Neuronal stem cell (in vitro differentiated cells): Measurements from ENCODE around the gene UNKL.

Experiments
- DNase-seq: peaks from one replicate; pipeline ENCODE4 v3.0.0-alpha.2; 2013; ENCODE audit warnings: low spot score
- H2AFZ ChIP-seq: one replicate; pipeline ENCODE4 v1.6.1; 2013; ENCODE audit warnings: mild to moderate bottlenecking, low read length, inconsistent platforms
- H2AK5ac ChIP-seq: 2 replicates; pipeline ENCODE4 v1.6.1; 2013; ENCODE audit warnings: low read depth, mild to moderate bottlenecking, inconsistent platforms, low read length, moderate library complexity, mixed read lengths
- H2BK120ac ChIP-seq: 2 replicates; pipeline ENCODE4 v1.6.1; 2013; ENCODE audit warnings: low read depth, mild to moderate bottlenecking, inconsistent platforms, low read length, moderate library complexity, mixed read lengths
- H2BK12ac ChIP-seq: one replicate; pipeline ENCODE4 v1.6.1; 2013; ENCODE audit warnings: low read length, inconsistent platforms
- H2BK15ac ChIP-seq: 2 replicates; pipeline ENCODE4 v1.6.1; 2013; ENCODE audit warnings: mild to moderate bottlenecking, low read length, inconsistent platforms, mixed read lengths
- H2BK5ac ChIP-seq: one replicate; pipeline ENCODE4 v1.6.1; 2013; ENCODE audit warnings: inconsistent platforms, mild to moderate bottlenecking, low read length, moderate library complexity
- H3K14ac ChIP-seq: one replicate; pipeline ENCODE4 v1.6.1; 2013; ENCODE audit warnings: low read length, inconsistent platforms
- H3K18ac ChIP-seq: 2 replicates; pipeline ENCODE4 v1.6.1; 2013; ENCODE audit warnings: low read length, inconsistent platforms
- H3K23ac ChIP-seq: 2 replicates; pipeline ENCODE4 v1.6.1; 2013; ENCODE audit warnings: low read depth, mild to moderate bottlenecking, mixed read lengths, low read length, inconsistent platforms; ENCODE audit not compliant: poor library complexity
- H3K27ac ChIP-seq: replicated peaks from 3 replicates; pipeline ENCODE4 v1.5.1; 2013; ENCODE audit warnings: low read length, inconsistent platforms
- H3K27me3 ChIP-seq, 3 experiments: 2 replicates each; pipeline ENCODE4 v1.6.1; 2013; ENCODE audit warnings: low read length in 3 of 3, mild to moderate bottlenecking in 2 of 3, inconsistent platforms in 1 of 3, low read depth in 1 of 3, mixed read lengths in 1 of 3, moderate library complexity in 1 of 3; ENCODE audit not compliant: control insufficient read depth in 3 of 3, insufficient read depth in 3 of 3
- H3K36me3 ChIP-seq, 2 donors: replicated peaks in 1 of 2; 2 replicates each; pipeline ENCODE4 v1.6.1; 2013; ENCODE audit warnings: low read length in 2 of 2; ENCODE audit not compliant: control insufficient read depth in 2 of 2, insufficient read depth in 2 of 2
- H3K4ac ChIP-seq: 2 replicates; pipeline ENCODE4 v1.6.1; 2013; ENCODE audit warnings: inconsistent platforms, mild to moderate bottlenecking, low read length, moderate library complexity
- H3K4me1 ChIP-seq, 2 donors: 1 replicate in 1 of 2; 2 replicates in 1 of 2; pipeline ENCODE4 v1.6.1; 2013; ENCODE audit warnings: low read length in 2 of 2, low read depth in 1 of 2; ENCODE audit not compliant: control insufficient read depth in 2 of 2, insufficient read depth in 1 of 2
- H3K4me2 ChIP-seq: one replicate; pipeline ENCODE4 v1.6.1; 2013; ENCODE audit warnings: mild to moderate bottlenecking, low read length, inconsistent platforms; ENCODE audit not compliant: insufficient read depth, poor library complexity, severe bottlenecking
- H3K4me3 ChIP-seq, 2 donors: 2 replicates each; pipeline ENCODE4 v1.5.1; 2013; ENCODE audit warnings: low read length in 2 of 2, mild to moderate bottlenecking in 2 of 2, inconsistent platforms in 1 of 2, moderate library complexity in 1 of 2
- H3K79me1 ChIP-seq: one replicate; pipeline ENCODE4 v1.6.1; 2013; ENCODE audit warnings: low read depth, mild to moderate bottlenecking, inconsistent platforms, low read length, moderate library complexity
- H3K9ac ChIP-seq: one replicate; pipeline ENCODE4 v1.6.1; 2013; ENCODE audit warnings: mild to moderate bottlenecking, low read depth, low read length, inconsistent platforms; ENCODE audit not compliant: poor library complexity
- H3K9me3 ChIP-seq, 2 donors: replicated peaks in 1 of 2; 2 replicates each; pipeline versions ENCODE3 to v1.6.1; 2013; ENCODE audit warnings: low read length in 2 of 2, mild to moderate bottlenecking in 2 of 2, inconsistent platforms in 1 of 2, low read depth in 1 of 2, mixed read lengths in 1 of 2, moderate library complexity in 1 of 2; ENCODE audit not compliant: control insufficient read depth in 2 of 2, insufficient read depth in 1 of 2
- H4K8ac ChIP-seq: one replicate; pipeline ENCODE4 v1.6.1; 2013; ENCODE audit warnings: low read depth, mild to moderate bottlenecking, inconsistent platforms, low read length, moderate library complexity
- H4K91ac ChIP-seq: one replicate; pipeline ENCODE4 v1.6.1; 2013; ENCODE audit warnings: low read length, low read depth, mild to moderate bottlenecking, inconsistent platforms; ENCODE audit not compliant: poor library complexity
- WGBS, 2 donors: extraction: QIAGEN DNeasy Blood & Tissue Kit; methylation state at CpG; one replicate each; pipeline ENCODE4 v1.1.7; 2013; ENCODE audit warnings: missing lambda C conversion rate in 2 of 2, mixed read lengths in 1 of 2; ENCODE audit not compliant: insufficient read length in 2 of 2, insufficient replicate concordance in 1 of 2; ENCODE audit errors: extremely low coverage in 2 of 2; 5-methylcytosine and 5-hydroxymethylcytosine counted together

UNKL gene

GRCh38 chr16:1458977-1459341, 44.5 kb upstream of the UNKL start:
- DNase-seq: no peak
- no peak overlapping the region for H4K91ac ChIP-seq

GRCh38 chr16:1458336-1458976, 44.0 kb upstream of the UNKL start:
- H2BK15ac ChIP-seq: no peak overlapping the region
- H3K27me3 ChIP-seq: no peaks in the 10 kb centered on the region
- no peak overlapping the region for H3K27ac ChIP-seq
- no peak overlapping the region for H3K14ac ChIP-seq
- no peak overlapping the region for H2BK5ac ChIP-seq
- no peak for DNase-seq
- H3K4me1 ChIP-seq: no peaks in the 10 kb centered on the region
- H4K8ac ChIP-seq: no peak overlapping the region
- peaks cover 5% of the 10 kb centered on the region for H3K79me1 ChIP-seq
- WGBS, 2 donors: no CpG with 5 or more reads among the region's 26 CpGs
- H3K9ac ChIP-seq: no peak overlapping the region
- no peak overlapping the region for H2BK12ac ChIP-seq
- H2AFZ ChIP-seq: no peak overlapping the region
- no peaks in the 10 kb centered on the region for H3K9me3 ChIP-seq
- H3K4me3 ChIP-seq: no peak overlapping the region
- H4K91ac ChIP-seq: no peak overlapping the region
- H3K23ac ChIP-seq: no peak overlapping the region
- H3K36me3 ChIP-seq: peaks cover 18 to 66% of the 10 kb centered on the region in 2 donors
- H2BK120ac ChIP-seq: no peak overlapping the region
- H3K18ac ChIP-seq: no peak overlapping the region
- no peak overlapping the region for H3K4me2 ChIP-seq
- H2AK5ac ChIP-seq: no peak overlapping the region
- no peak overlapping the region for H3K4ac ChIP-seq

More at GRCh38 chr16:1458977-1459341, 44.5 kb upstream of the UNKL start:
- H3K9me3 ChIP-seq: no peaks in the 10 kb centered on the region
- H3K4me3 ChIP-seq: no peak overlapping the region
- no peak overlapping the region for H2BK5ac ChIP-seq
- H3K4me1 ChIP-seq: no peaks in the 10 kb centered on the region
- no CpG with 5 or more reads among the region's 14 CpGs for WGBS, 2 donors
- H2AK5ac ChIP-seq: no peak overlapping the region
- no peak overlapping the region for H3K4me2 ChIP-seq
- no peak overlapping the region for H2AFZ ChIP-seq
- H3K9ac ChIP-seq: no peak overlapping the region
- H3K27me3 ChIP-seq: no peaks in the 10 kb centered on the region
- peaks cover 15 to 61% of the 10 kb centered on the region in 2 donors for H3K36me3 ChIP-seq
- H4K8ac ChIP-seq: no peak overlapping the region
- no peak overlapping the region for H2BK15ac ChIP-seq
- H3K79me1 ChIP-seq: peaks cover 5% of the 10 kb centered on the region
- no peak overlapping the region for H2BK12ac ChIP-seq
- no peak overlapping the region for H3K4ac ChIP-seq
- H2BK120ac ChIP-seq: no peak overlapping the region
- no peak overlapping the region for H3K14ac ChIP-seq
- H3K27ac ChIP-seq: no peak overlapping the region
- H3K18ac ChIP-seq: no peak overlapping the region
- H3K23ac ChIP-seq: no peak overlapping the region

GRCh38 chr16:1457489-1458245, 43.2 kb upstream of the UNKL start:
- H2BK12ac ChIP-seq: no peak overlapping the region
- no peak overlapping the region for H3K23ac ChIP-seq
- H4K8ac ChIP-seq: no peak overlapping the region
- no CpG with 5 or more reads among the region's 42 CpGs for WGBS, 2 donors
- no peak overlapping the region for H2BK5ac ChIP-seq
- no peaks in the 10 kb centered on the region for H3K27me3 ChIP-seq
- no peak overlapping the region for H3K27ac ChIP-seq
- H4K91ac ChIP-seq: no peak overlapping the region
- no peak overlapping the region for H2AFZ ChIP-seq
- H3K4me3 ChIP-seq: no peak overlapping the region
- no peak overlapping the region for H2BK120ac ChIP-seq
- DNase-seq: no peak
- no peak overlapping the region for H3K14ac ChIP-seq
- peaks cover 5% of the 10 kb centered on the region for H3K79me1 ChIP-seq
- no peak overlapping the region for H2BK15ac ChIP-seq
- H2AK5ac ChIP-seq: no peak overlapping the region
- H3K4ac ChIP-seq: no peak overlapping the region
- peaks cover 21 to 70% of the 10 kb centered on the region in 2 donors for H3K36me3 ChIP-seq
- H3K9me3 ChIP-seq: no peaks in the 10 kb centered on the region
- no peak overlapping the region for H3K9ac ChIP-seq
- H3K4me1 ChIP-seq: no peaks in the 10 kb centered on the region
- H3K4me2 ChIP-seq: no peak overlapping the region
- H3K18ac ChIP-seq: no peak overlapping the region

GRCh38 chr16:1456951-1457350, 42.4 kb upstream of the UNKL start:
- no peak overlapping the region for H3K4me2 ChIP-seq
- no peak overlapping the region for H3K18ac ChIP-seq
- H3K23ac ChIP-seq: no peak overlapping the region
- no peak overlapping the region for H4K91ac ChIP-seq
- no peaks in the 10 kb centered on the region for H3K9me3 ChIP-seq
- H3K4me1 ChIP-seq: no peaks in the 10 kb centered on the region
- H2BK12ac ChIP-seq: no peak overlapping the region
- no peak overlapping the region for H3K4me3 ChIP-seq
- H3K14ac ChIP-seq: no peak overlapping the region
- H2BK15ac ChIP-seq: no peak overlapping the region
- H2AK5ac ChIP-seq: no peak overlapping the region
- no peak overlapping the region for H4K8ac ChIP-seq
- H3K4ac ChIP-seq: no peak overlapping the region
- no peak overlapping the region for H2BK5ac ChIP-seq
- no peak overlapping the region for H2BK120ac ChIP-seq
- H2AFZ ChIP-seq: no peak overlapping the region
- H3K79me1 ChIP-seq: peaks cover 5% of the 10 kb centered on the region
- H3K27me3 ChIP-seq: no peaks in the 10 kb centered on the region
- H3K27ac ChIP-seq: no peak overlapping the region
- DNase-seq: no peak
- peaks cover 25 to 74% of the 10 kb centered on the region in 2 donors for H3K36me3 ChIP-seq
- no CpG with 5 or more reads among the region's 16 CpGs for WGBS, 2 donors
- no peak overlapping the region for H3K9ac ChIP-seq
